MG63 (cell line): ENCODE results near the gene F11. TPM values are rescaled to one million over a fixed set of nuclear protein-coding genes. Genes with fewer than 3 reads are reported as not detected.
A peak's percentile ranks its signal among the peaks of the same experiment; 100 is the strongest.
"Not testable (repeated sequence)": the region's sequence is repeated elsewhere in the genome, so short reads cannot be mapped to it uniquely, and the experiment has no call there.

Experiments
- DNase-seq: peaks from one replicate; pipeline ENCODE4 v3.0.0-alpha.2; 2020
- H3K27me3 ChIP-seq: fragments of 250-450 bp; sonication (Bioruptor Pico); 2 replicates; pipeline ENCODE4 v1.5.1; 2020; ENCODE audit warnings: mild to moderate bottlenecking, moderate library complexity
- H3K36me3 ChIP-seq: fragments of 250-450 bp; sonication (Bioruptor Pico); 2 replicates; pipeline ENCODE4 v1.5.1; 2020; ENCODE audit warnings: mild to moderate bottlenecking, moderate library complexity
- H3K4me3 ChIP-seq: fragments of 250-450 bp; sonication (Bioruptor Pico); 2 replicates; pipeline ENCODE4 v1.5.1; 2020; ENCODE audit warnings: mild to moderate bottlenecking, moderate library complexity
- H3K9me3 ChIP-seq: fragments of 250-450 bp; sonication (Bioruptor Pico); 2 replicates; pipeline ENCODE4 v1.5.1; 2020; ENCODE audit warnings: mild to moderate bottlenecking, moderate library complexity
- total RNA-seq: library from RNA; depleted of rRNA; stranded (reverse); fragments of >200 nt; shearing (Covaris generic); gene quantifications from 2 replicates; pipeline ENCODE4 v1.2.3, GENCODE V29; 2014; ENCODE audit warnings: low replicate concordance

F11 gene
- total RNA-seq, 1 experiment from 2014 or later, result not detected

DNA sequence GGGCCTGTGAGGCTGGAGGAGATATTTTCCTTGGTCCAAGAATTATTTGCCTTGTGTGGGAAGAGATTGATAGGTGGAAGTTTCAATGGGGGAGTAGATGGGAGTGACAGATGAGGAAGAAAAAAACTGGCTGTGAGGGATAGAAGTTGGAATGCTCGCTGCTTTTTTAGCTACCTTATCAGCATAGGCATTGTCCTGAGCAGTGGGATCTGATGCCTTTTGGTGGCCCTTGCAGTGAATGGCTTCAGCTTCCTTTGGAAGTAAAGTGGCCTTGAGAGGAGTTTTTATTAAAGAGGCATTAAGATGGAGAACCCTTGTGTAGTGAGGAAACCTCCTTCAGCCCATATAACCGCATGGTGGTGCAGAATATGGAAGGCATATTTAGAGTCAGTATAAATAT is 22.7 kb upstream of the F11 start:
- Histone ChIP-seq H3K27me3 (no peaks in the 10 kb centered on the region), H3K36me3 (no peaks in the 10 kb centered on the region), H3K9me3 (no peaks in the 10 kb centered on the region), H3K4me3 (no peak overlapping the region)
- no peak for DNase-seq

GRCh38 chr4:186244835-186245234 is 21.2 kb upstream of the F11 start:
- H3K27me3 ChIP-seq, result no peaks in the 10 kb centered on the region
- no peak for DNase-seq
- no peaks in the 10 kb centered on the region for H3K9me3 ChIP-seq
- H3K4me3 ChIP-seq, result no peak overlapping the region
- H3K36me3 ChIP-seq, result no peaks in the 10 kb centered on the region

- H3K9me3 ChIP-seq, H3K36me3 ChIP-seq, DNase-seq, H3K27me3 ChIP-seq, H3K4me3 ChIP-seq: not testable (repeated sequence)
These were observed 18.8 kb upstream of the F11 start for GRCh38 chr4:186247062-186247752.

- H3K4me3 ChIP-seq, result no peak overlapping the region
- no peak for DNase-seq
- H3K36me3 ChIP-seq, result no peaks in the 10 kb centered on the region
- H3K9me3 ChIP-seq, result no peaks in the 10 kb centered on the region
- H3K27me3 ChIP-seq, result no peaks in the 10 kb centered on the region
These were observed 17.3 kb upstream of the F11 start for GRCh38 chr4:186248643-186249042.

DNA sequence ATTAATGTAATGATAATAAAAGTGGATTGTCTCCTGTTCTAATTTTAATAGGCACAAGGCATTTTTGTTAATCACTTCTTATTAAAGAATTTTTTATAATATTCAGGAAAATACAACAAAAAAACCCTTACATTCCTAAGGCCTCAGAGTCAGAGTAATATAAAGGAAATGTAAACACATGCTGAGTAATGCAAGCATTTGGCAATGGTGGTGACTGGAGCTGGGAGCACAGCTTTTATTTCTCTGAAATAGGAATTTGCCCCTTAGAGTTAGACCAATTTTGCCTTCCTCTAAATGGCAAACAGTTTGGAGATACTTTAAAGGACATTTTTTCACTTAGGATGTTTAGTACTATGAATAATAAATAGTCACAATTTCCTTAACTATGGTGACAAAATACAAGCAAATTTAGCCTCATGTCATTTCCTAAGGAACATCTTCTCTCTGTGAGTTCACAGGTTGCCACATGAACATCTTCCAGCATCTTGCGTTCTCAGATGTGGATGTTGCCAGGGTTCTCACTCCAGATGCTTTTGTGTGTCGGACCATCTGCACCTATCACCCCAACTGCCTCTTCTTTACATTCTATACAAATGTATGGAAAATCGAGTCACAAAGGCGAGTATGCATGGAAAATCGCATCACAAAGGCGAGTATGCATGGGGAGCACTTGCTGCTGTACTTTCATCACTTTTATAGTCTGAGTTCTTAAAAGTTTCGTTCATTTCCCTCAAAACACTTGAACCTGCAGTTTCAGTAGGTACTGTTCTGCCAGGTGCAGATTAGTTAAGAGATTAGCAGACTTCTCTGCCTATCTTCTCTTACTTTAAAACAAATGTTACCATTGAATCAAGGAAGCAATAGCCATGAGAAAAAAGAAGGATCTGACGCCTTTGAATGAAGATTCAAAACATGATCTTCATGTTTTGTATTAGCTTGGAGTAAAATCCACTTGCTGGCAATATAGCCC is 15.9 kb upstream of the F11 start:
- Histone ChIP-seq H3K9me3 (no peaks in the 10 kb centered on the region), H3K27me3 (no peaks in the 10 kb centered on the region), H3K4me3 (no peak overlapping the region), H3K36me3 (no peaks in the 10 kb centered on the region)
- peak; percentile 27 for DNase-seq

GRCh38 chr4:186250760-186251159 is 15.2 kb upstream of the F11 start:
- no peak for DNase-seq

GRCh38 chr4:186255122-186255521 is 10.9 kb upstream of the F11 start:
- H3K4me3 ChIP-seq, result no peak overlapping the region
- DNase-seq, result no peak
- no peaks in the 10 kb centered on the region for H3K9me3 ChIP-seq
- no peaks in the 10 kb centered on the region for H3K36me3 ChIP-seq
- H3K27me3 ChIP-seq, result no peaks in the 10 kb centered on the region

More at GRCh38 chr4:186250760-186251159, 15.2 kb upstream of the F11 start:
- H3K27me3 ChIP-seq, result no peaks in the 10 kb centered on the region
- no peak overlapping the region for H3K4me3 ChIP-seq
- no peaks in the 10 kb centered on the region for H3K9me3 ChIP-seq
- no peaks in the 10 kb centered on the region for H3K36me3 ChIP-seq

DNA sequence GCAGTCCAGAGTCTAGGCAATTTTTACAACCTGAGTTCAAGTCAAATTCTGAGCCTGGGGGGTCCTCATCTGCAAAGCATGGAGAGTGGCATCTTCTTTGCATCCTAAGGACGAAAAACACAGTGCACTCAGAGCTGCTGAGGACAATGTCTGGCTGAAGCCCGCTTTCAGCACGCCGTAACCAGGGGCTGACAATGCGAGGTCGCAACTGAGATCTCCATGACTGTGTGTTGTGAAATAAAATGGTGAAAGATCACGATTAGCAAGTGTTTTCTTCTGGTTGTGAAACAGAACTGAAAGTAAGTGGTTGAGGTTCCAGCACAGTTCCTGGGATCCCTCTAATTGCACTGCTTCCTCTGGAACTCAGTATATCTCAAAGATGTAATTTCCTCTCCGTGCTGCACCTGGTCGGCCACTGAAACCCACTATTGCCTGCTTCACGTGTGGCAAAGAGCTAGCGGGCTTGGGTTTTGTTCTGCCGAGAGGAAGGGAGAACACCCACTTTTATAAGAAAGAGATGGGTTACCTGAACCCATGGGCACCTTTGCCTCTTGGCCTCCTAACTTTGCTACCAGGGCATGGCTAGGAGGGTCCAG is 7.7 kb upstream of the F11 start:
- Histone ChIP-seq H3K36me3 (no peaks in the 10 kb centered on the region), H3K27me3 (no peaks in the 10 kb centered on the region), H3K4me3 (no peak overlapping the region), H3K9me3 (no peaks in the 10 kb centered on the region)
- DNase-seq, result no peak

DNA sequence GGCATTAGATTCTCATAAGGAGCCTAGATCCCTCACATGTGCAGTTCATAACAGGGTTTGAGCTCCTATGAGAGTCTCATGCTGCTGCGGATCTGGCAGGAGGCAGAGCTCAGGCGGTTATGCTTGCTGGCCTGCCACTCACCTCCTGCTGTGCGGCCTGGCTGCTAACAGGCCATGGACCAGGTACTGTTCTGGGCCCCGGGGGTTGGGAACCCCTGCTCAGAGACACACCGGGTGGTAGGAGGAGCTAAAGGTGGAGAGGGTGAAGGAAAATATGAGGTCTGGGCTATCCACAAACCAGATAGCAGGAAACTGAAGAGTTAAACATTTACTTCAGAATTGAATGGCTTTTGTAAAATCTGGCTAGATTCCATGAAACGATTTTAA is 5.9 kb upstream of the F11 start:
- Histone ChIP-seq H3K9me3 (no peaks in the 10 kb centered on the region), H3K36me3 (no peaks in the 10 kb centered on the region), H3K27me3 (no peaks in the 10 kb centered on the region), H3K4me3 (no peak overlapping the region)
- DNase-seq, result peak; percentile 16

DNA sequence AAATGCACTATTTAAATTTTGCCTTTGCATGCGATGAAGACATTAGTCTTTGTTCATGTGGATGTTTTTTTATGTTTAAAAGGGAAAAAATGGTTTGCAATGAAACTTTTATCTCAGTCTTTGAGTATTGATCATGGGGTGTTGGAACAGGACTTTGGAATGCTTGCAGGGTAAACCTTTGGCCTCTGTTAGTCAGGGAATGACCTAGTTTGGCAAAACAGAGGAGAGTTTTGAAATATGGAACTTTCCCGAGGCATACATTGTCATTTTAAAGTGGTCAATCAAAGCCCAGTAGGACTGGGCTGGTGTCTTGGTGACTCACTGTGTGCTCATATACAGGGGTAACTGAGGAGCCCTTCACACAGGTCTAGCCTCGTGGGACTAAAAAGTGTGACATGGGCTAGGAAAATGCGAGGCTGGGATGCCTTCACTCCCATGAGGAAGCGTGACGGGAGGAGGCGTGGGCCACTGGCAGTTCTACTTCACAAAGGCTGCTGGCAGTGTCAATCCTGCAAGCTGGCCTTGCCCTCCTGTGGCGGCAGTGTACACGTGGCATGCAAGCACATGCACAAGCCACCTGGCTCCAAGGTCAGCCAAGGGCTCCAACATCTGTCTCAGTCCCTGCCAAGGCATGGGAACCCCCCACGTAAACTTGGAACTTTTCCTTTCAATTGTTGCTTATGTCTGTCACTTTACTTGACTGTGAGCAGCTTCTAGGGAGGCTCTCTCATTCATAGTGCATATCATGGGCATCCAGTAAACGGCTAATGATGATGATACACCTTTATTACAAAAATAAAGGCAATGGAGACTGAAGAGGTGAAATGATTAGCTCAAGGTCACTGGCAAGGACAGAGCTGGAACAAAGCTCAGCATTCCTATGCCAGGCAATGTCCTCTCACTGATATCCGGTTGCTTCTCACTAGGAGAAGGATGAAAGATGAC is 5.2 kb upstream of the F11 start:
- no peaks in the 10 kb centered on the region for H3K36me3 ChIP-seq
- no peaks in the 10 kb centered on the region for H3K27me3 ChIP-seq
- H3K9me3 ChIP-seq, result no peaks in the 10 kb centered on the region
- no peak overlapping the region for H3K4me3 ChIP-seq
- DNase-seq, result peak; percentile 24

GRCh38 chr4:186264660-186265059 is 1.3 kb upstream of the F11 start:
- DNase-seq, result no peak
- Histone ChIP-seq H3K27me3 (no peaks in the 10 kb centered on the region), H3K36me3 (no peaks in the 10 kb centered on the region), H3K4me3 (no peak overlapping the region), H3K9me3 (no peaks in the 10 kb centered on the region)

- H3K27me3 ChIP-seq, H3K4me3 ChIP-seq, H3K9me3 ChIP-seq, H3K36me3 ChIP-seq, DNase-seq: not testable (repeated sequence)
These were observed 739 bp upstream of the F11 start for GRCh38 chr4:186265250-186265649.

DNA sequence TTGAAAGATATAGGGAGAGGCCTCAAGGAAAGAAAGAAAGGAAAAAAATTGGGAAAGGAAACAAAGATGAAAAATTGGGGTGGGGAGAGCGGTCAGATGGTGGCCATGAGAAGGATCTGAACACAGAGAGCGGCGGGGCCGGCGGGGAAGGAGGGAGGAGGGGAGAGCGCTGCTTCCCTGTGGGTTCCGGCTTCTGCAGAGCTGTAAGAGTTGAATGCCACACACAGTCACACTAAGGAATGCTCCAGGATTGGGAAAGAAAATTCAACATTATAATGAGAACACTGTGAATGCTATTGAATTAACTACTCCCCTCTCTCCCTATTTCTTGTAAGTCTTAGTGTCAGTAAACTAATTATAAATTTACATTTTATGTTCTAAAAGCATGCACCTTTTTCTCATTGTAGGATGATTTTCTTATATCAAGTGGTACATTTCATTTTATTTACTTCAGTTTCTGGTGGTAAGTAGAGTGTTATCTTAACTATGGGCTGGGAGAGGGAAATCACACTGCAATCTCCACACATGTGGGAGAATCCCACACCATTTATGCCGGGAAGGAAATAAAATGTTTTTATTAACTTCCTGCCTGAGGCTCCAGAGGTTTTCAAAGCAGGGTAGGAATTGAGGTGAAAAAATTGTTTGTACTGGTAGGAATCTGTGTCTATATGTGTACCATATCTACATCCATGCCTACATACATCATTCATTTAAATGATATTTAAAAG is 904 bp downstream of the F11 start:
- no peak for DNase-seq
- no peak overlapping the region for H3K4me3 ChIP-seq
- H3K27me3 ChIP-seq, result no peaks in the 10 kb centered on the region
- H3K36me3 ChIP-seq, result no peaks in the 10 kb centered on the region
- H3K9me3 ChIP-seq, result no peaks in the 10 kb centered on the region

GRCh38 chr4:186271081-186271678 is 5.2 kb downstream of the F11 start:
- H3K36me3 ChIP-seq, result no peaks in the 10 kb centered on the region
- H3K9me3 ChIP-seq, result no peaks in the 10 kb centered on the region
- DNase-seq, result no peak
- H3K27me3 ChIP-seq, result no peaks in the 10 kb centered on the region
- no peak overlapping the region for H3K4me3 ChIP-seq

DNA sequence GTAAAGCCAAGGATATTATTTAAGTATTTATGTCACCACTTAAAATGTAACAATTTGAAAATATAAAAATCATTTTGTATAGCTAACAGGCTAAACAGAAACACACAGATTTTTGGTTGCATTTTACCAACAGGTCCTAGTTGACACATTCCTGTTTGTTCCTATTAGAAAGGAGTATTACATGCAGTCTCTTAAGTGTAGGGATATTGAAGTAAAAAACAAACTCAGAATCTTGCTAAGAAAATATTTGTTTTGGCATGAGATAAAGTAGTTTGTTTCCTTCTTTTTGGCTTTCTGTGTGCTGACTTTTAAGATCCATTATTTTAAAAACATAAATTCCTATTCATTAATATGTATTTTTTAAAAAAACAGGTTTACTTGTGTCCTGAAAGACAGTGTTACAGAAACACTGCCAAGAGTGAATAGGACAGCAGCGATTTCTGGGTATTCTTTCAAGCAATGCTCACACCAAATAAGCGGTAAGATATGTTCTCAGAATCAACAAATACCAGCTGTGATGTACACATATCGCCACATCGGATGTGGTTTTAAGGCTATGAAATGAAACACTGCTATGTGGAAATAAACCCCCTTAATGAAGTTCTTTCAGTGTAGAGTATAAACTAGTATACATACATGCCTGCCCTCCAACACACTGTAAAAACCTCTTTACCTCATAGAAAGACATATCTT is 6.9 kb downstream of the F11 start:
- H3K4me3 ChIP-seq, result no peak overlapping the region
- no peaks in the 10 kb centered on the region for H3K27me3 ChIP-seq
- H3K9me3 ChIP-seq, result no peaks in the 10 kb centered on the region
- DNase-seq, result no peak
- no peaks in the 10 kb centered on the region for H3K36me3 ChIP-seq
